Astrocyte of the cerebellum (primary cell): Measurements from ENCODE around the gene BRD4.

Source experiments
- DNase-seq: peaks from one replicate; pipeline ENCODE4 v3.0.0-alpha.2; 2011; ENCODE audit warnings: low read depth
- H3K4me3 ChIP-seq: 2 replicates; pipeline ENCODE4 v1.5.1; 2011; ENCODE audit warnings: mild to moderate bottlenecking, low read depth, low read length, moderate library complexity
- CTCF ChIP-seq: IDR thresholded peaks from 2 replicates; pipeline ENCODE4 v1.5.1; 2012; ENCODE audit warnings: low read length, low read depth, moderate library complexity, mild to moderate bottlenecking; ENCODE audit errors: missing control alignments
- in situ Hi-C: cut with HindIII; loops from 2 replicates; pipeline ENCODE4 v1.10.0; 2017; ENCODE audit warnings: low sequenced_read_pairs

The BRD4 gene

GRCh38 chr19:15197275-15197941, 134.9 kb downstream of the BRD4 start:
- in situ Hi-C loops, result no loop called here
- no peak for DNase-seq

GRCh38 chr19:15196360-15197005, 135.9 kb downstream of the BRD4 start:
- H3K4me3 ChIP-seq, result no peak overlapping the region

More at GRCh38 chr19:15197275-15197941, 134.9 kb downstream of the BRD4 start:
- no peak overlapping the region for H3K4me3 ChIP-seq
- no peak for TF ChIP-seq CTCF

GRCh38 chr19:15195371-15196334, 136.7 kb downstream of the BRD4 start:
- DNase-seq, result no peak
- no peak for TF ChIP-seq CTCF
- peak overlapping the region; percentile 19 for H3K4me3 ChIP-seq

More at GRCh38 chr19:15196360-15197005, 135.9 kb downstream of the BRD4 start:
- in situ Hi-C loops, result no loop called here
- DNase-seq, result no peak
- TF ChIP-seq CTCF, result no peak

GRCh38 chr19:15194938-15195337, 137.4 kb downstream of the BRD4 start:
- H3K4me3 ChIP-seq, result no peak overlapping the region

More at GRCh38 chr19:15195371-15196334, 136.7 kb downstream of the BRD4 start:
- in situ Hi-C loops, result no loop called here

GRCh38 chr19:15191982-15192381, 140.4 kb downstream of the BRD4 start:
- no peak for DNase-seq
- in situ Hi-C loops, result no loop called here
- no peak overlapping the region for H3K4me3 ChIP-seq

More at GRCh38 chr19:15194938-15195337, 137.4 kb downstream of the BRD4 start:
- DNase-seq, result no peak
- TF ChIP-seq CTCF, result no peak
- in situ Hi-C loops, result no loop called here

More at GRCh38 chr19:15191982-15192381, 140.4 kb downstream of the BRD4 start:
- no peak for TF ChIP-seq CTCF
